Measurements from ENCODE around the gene TXNRD3. TPM values are rescaled to one million over a fixed set of nuclear protein-coding genes. Genes with fewer than 3 reads are reported as not detected.

TXNRD3 gene
- total and polyA plus RNA-seq, 12 donors = 2.1 to 7.8 (median 5.4) TPM

- intact Hi-C loops (cut with DNase I) = no loop called here
Measured at GRCh38 chr3:126659915-126660886, 5.3 kb upstream of the TXNRD3 start.

GRCh38 chr3:126658584-126658983, 3.7 kb upstream of the TXNRD3 start:
- ATAC-seq (no peak), DNase-seq (no peak)
- H3K27me3 ChIP-seq = peaks cover 0 to 30% (median 15%) of the 10 kb centered on the region in 7 donors
- H3K4me1 ChIP-seq = peaks cover 0 to 14% (median 8%) of the 10 kb centered on the region in 9 donors
- H3K27ac ChIP-seq = no peak overlapping the region
- H3K36me3 ChIP-seq = no peaks in the 10 kb centered on the region
- no peak overlapping the region for H3K4me3 ChIP-seq
- TF ChIP-seq CTCF (IDR thresholded peaks at IDR 0.05) = no peak
- no peaks in the 10 kb centered on the region for H3K9me3 ChIP-seq
- intact Hi-C loops (cut with DNase I) = no loop called here
- WGBS, 2 donors = 89 to 93% methylated on average over 3 of the region's 3 CpGs

More at GRCh38 chr3:126659915-126660886, 5.3 kb upstream of the TXNRD3 start:
- Histone ChIP-seq H3K9me3 (no peaks in the 10 kb centered on the region), H3K27ac (no peak overlapping the region), H3K4me1 (peaks cover 0 to 4% (median 3%) of the 10 kb centered on the region in 9 donors), H3K36me3 (no peaks in the 10 kb centered on the region), H3K27me3 (peaks cover 0 to 32% (median 15%) of the 10 kb centered on the region in 7 donors), H3K4me3 (no peak overlapping the region)
- TF ChIP-seq CTCF (IDR thresholded peaks at IDR 0.05) = peak in 6 of 9 donors; percentile 15 to 39 (median 30)
- 42 to 43% methylated on average over 19 of the region's 19 CpGs for WGBS, 2 donors
- ATAC-seq (no peak), DNase-seq (no peak)

DNA sequence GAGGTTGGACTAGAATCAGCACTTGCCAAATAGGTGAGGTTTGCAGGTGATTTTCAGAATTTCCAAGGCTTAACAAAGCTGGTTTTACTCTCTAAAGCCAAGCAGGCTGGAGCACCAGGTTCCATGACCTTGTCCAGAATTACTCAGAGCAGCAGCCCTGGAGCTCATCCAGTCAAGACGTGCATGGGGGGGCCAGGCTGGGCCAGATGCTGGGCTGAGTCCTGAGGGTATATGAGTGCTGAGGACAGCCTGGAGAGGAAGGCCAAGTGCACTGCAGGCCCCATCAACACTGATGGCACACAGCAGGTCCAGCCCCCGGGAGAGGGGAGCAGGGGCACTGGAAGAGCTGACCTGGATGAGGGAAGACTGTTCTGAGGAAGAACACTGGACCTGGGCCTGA, 3.0 kb upstream of the TXNRD3 start:
- no peak for DNase-seq
- no peaks in the 10 kb centered on the region for H3K36me3 ChIP-seq
- peaks cover 0 to 35% (median 15%) of the 10 kb centered on the region in 7 donors for H3K27me3 ChIP-seq

More for the DNA sequence above, 3.0 kb upstream of the TXNRD3 start:
- 66% methylated on average over 2 of the region's 2 CpGs for WGBS, 2 donors
- Histone ChIP-seq H3K27ac (no peak overlapping the region), H3K4me1 (peaks cover 0 to 18% (median 10%) of the 10 kb centered on the region in 9 donors), H3K9me3 (no peaks in the 10 kb centered on the region), H3K4me3 (no peak overlapping the region)
- intact Hi-C loops (cut with DNase I) = no loop called here
- no peak for TF ChIP-seq CTCF (IDR thresholded peaks at IDR 0.05)
- ATAC-seq = no peak
